Liver (tissue), 9 donors: Measurements from ENCODE around the gene ANKRD10. TPM values are rescaled to one million over a fixed set of nuclear protein-coding genes. Genes with fewer than 3 reads are reported as not detected.
"Not testable (repeated sequence)": the region's sequence is repeated elsewhere in the genome, so short reads cannot be mapped to it uniquely, and the experiment has no call there.

ENCODE experiments used
- DNase-seq: peaks from one replicate; pipeline ENCODE4 v3.0.0-alpha.2; 2017; ENCODE audit warnings: low spot score
- H3K27ac ChIP-seq, 2 donors: one replicate each; pipeline ENCODE4 v1.7.0; 2013; ENCODE audit warnings: inconsistent platforms in 2 of 2, low read length in 2 of 2, control low read depth in 1 of 2, low read depth in 1 of 2, mild to moderate bottlenecking in 1 of 2
- H3K27me3 ChIP-seq, 4 donors: one replicate each; pipeline versions ENCODE4 v1.6.1 to v1.7.0; 2013; ENCODE audit warnings: low read length in 3 of 4, inconsistent platforms in 1 of 4, mild to moderate bottlenecking in 1 of 4, moderate library complexity in 1 of 4; ENCODE audit not compliant: control insufficient read depth in 4 of 4, insufficient read depth in 4 of 4
- H3K36me3 ChIP-seq, 4 donors: one replicate each; pipeline versions ENCODE4 v1.6.1 to v1.7.0; 2013; ENCODE audit warnings: low read length in 3 of 4, mild to moderate bottlenecking in 3 of 4, low read depth in 1 of 4, moderate library complexity in 1 of 4; ENCODE audit not compliant: control insufficient read depth in 4 of 4, insufficient read depth in 3 of 4
- H3K4me1 ChIP-seq, 4 donors: one replicate each; pipeline versions ENCODE4 v1.6.1 to v1.7.0; 2013; ENCODE audit warnings: low read length in 3 of 4, mild to moderate bottlenecking in 3 of 4, moderate library complexity in 1 of 4; ENCODE audit not compliant: control insufficient read depth in 4 of 4, insufficient read depth in 4 of 4
- H3K4me3 ChIP-seq, 3 donors: one replicate each; pipeline versions ENCODE4 v1.6.1 to v1.7.0; 2013; ENCODE audit warnings: low read length in 3 of 3, control low read depth in 1 of 3, low read depth in 1 of 3, mild to moderate bottlenecking in 1 of 3
- H3K9ac ChIP-seq, 2 donors: one replicate each; pipeline ENCODE4 v1.7.0; 2013; ENCODE audit warnings: low read length in 2 of 2, mild to moderate bottlenecking in 2 of 2, moderate library complexity in 2 of 2, control low read depth in 1 of 2, low read depth in 1 of 2
- H3K9me3 ChIP-seq, 4 donors: one replicate each; pipeline versions ENCODE4 v1.6.1 to v1.7.0; 2013; ENCODE audit warnings: low read length in 3 of 4; ENCODE audit not compliant: control insufficient read depth in 4 of 4
- EGR1 ChIP-seq, 2 donors: IDR thresholded peaks; 2 replicates each; pipeline ENCODE4 v1.6.1; 2016 to 2018; ENCODE audit warnings: antibody characterized with exemption in 2 of 2, low read depth in 2 of 2
- GABPA ChIP-seq, 2 donors: IDR thresholded peaks in 1 of 2; conservative IDR thresholded peaks in 1 of 2; 2 replicates each; pipeline ENCODE4 v1.6.1; 2016; ENCODE audit warnings: antibody characterized with exemption in 2 of 2, mild to moderate bottlenecking in 1 of 2, moderate library complexity in 1 of 2
- HNF4A ChIP-seq, 2 donors: conservative IDR thresholded peaks; 2 replicates each; pipeline ENCODE4 v1.6.1; 2016; ENCODE audit warnings: antibody characterized with exemption in 2 of 2, mild to moderate bottlenecking in 2 of 2
- HNF4G ChIP-seq: IDR thresholded peaks from 2 replicates; pipeline ENCODE4 v1.6.1; 2016; ENCODE audit warnings: antibody characterized with exemption
- JUND ChIP-seq, 2 donors: IDR thresholded peaks; 2 replicates each; pipeline ENCODE4 v1.6.1; 2016; ENCODE audit warnings: antibody characterized with exemption in 2 of 2
- RAD21 ChIP-seq, 2 donors: IDR thresholded peaks; 2 replicates each; pipeline ENCODE4 v1.6.1; 2016; ENCODE audit warnings: antibody characterized with exemption in 2 of 2, mild to moderate bottlenecking in 2 of 2
- SP1 ChIP-seq: IDR thresholded peaks from 2 replicates; pipeline ENCODE4 v1.6.1; 2018; ENCODE audit warnings: antibody characterized with exemption, mild to moderate bottlenecking
- WGBS: extraction: QIAGEN DNeasy Blood & Tissue Kit; methylation state at CpG from one replicate; pipeline ENCODE4 v1.1.7; 2013; 5-methylcytosine and 5-hydroxymethylcytosine counted together
- polyA plus RNA-seq, 2 donors: library from polyadenylated mRNA; stranded (reverse) in 1 of 2; unstranded in 1 of 2; fragments of 200-250 nt in 1 of 2; fragments of >200 nt in 1 of 2; fragmentation: Nextera tagmentation in 1 of 2; extraction: Ambion mirVana in 1 of 2; gene quantifications; one replicate each; pipeline versions ENCODE4 v1.2.1 to v1.2.3, GENCODE V29; 2013 to 2015
- total RNA-seq, 2 donors: library from RNA; depleted of rRNA; stranded (reverse); fragments of >200 nt; gene quantifications; one replicate each; pipeline ENCODE4 v1.2.3, GENCODE V29; 2014
- TF ChIP-seq, protein P1 (sequence below): fragments of 150-350 bp; IDR thresholded peaks from 2 replicates; pipeline ENCODE4 v1.5.1; 2017; ENCODE audit warnings: improper control_type of control experiment, low read depth, low read length; ENCODE audit not compliant: missing input control
- TF ChIP-seq, protein P2 (sequence below): IDR thresholded peaks from 2 replicates; pipeline ENCODE4 v1.6.1; 2016; ENCODE audit warnings: antibody characterized with exemption
- TF ChIP-seq, protein P3 (sequence below): IDR thresholded peaks from 2 replicates; pipeline ENCODE4 v1.6.1; 2016; ENCODE audit warnings: antibody characterized with exemption
- donor health status: healthy.
- donor health status: healthy.
- donor health status: healthy.
- donor health status: healthy.
- donor health status: healthy.

Gene ANKRD10
- total and polyA plus RNA-seq, 4 donors, result 18.8 to 74.1 (median 52.9) TPM

DNA sequence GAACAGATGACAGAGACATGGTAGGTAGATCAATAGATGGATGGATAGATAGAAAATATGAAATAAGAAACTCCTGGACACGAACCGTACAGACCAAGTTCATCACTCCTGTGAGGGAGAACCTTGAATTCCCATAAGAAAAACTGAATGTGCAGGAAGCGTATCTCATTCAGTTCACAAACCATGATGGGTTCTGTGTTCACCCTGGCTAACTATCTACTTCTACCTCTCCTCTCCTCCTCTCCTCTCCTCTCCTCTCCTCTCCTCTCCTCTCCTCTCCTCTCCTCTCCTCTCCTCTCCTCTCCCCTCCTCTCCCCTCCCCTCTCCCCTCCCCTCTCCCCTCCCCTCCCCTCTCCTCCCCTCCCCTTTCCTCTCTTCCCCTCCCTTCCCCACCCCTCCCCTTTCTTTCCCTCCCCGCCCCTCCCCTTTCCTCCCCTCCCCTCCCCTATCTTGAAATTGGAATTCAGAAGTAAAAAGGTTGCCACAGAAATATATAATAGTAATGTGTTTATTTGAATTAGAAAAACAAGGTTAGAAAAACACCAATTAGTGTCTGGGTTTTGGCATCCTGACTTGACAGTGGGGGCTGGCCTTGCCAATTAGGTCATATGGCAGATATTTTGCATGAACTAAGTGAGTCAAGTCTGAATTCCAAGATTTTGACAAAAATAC lies 75.9 kb downstream of the ANKRD10 start:
- H3K9ac ChIP-seq, result no peak overlapping the region
- H3K4me3 ChIP-seq, result no peak overlapping the region
- 94% methylated on average over 3 of the region's 4 CpGs for WGBS
- H3K9me3 ChIP-seq, result no peaks in the 10 kb centered on the region
- no peaks in the 10 kb centered on the region for H3K36me3 ChIP-seq
- H3K27ac ChIP-seq, result no peak overlapping the region
- peaks cover 1 to 12% (median 12%) of the 10 kb centered on the region in 4 donors for H3K4me1 ChIP-seq
- TF ChIP-seq RAD21 (IDR thresholded peaks at IDR 0.05), result no peak
- TF ChIP-seq HNF4G, result no peak
- TF ChIP-seq, protein P1, sequence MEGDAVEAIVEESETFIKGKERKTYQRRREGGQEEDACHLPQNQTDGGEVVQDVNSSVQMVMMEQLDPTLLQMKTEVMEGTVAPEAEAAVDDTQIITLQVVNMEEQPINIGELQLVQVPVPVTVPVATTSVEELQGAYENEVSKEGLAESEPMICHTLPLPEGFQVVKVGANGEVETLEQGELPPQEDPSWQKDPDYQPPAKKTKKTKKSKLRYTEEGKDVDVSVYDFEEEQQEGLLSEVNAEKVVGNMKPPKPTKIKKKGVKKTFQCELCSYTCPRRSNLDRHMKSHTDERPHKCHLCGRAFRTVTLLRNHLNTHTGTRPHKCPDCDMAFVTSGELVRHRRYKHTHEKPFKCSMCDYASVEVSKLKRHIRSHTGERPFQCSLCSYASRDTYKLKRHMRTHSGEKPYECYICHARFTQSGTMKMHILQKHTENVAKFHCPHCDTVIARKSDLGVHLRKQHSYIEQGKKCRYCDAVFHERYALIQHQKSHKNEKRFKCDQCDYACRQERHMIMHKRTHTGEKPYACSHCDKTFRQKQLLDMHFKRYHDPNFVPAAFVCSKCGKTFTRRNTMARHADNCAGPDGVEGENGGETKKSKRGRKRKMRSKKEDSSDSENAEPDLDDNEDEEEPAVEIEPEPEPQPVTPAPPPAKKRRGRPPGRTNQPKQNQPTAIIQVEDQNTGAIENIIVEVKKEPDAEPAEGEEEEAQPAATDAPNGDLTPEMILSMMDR, result no peak
- H3K27me3 ChIP-seq, result no peaks in the 10 kb centered on the region
- DNase-seq, result no peak

DNA sequence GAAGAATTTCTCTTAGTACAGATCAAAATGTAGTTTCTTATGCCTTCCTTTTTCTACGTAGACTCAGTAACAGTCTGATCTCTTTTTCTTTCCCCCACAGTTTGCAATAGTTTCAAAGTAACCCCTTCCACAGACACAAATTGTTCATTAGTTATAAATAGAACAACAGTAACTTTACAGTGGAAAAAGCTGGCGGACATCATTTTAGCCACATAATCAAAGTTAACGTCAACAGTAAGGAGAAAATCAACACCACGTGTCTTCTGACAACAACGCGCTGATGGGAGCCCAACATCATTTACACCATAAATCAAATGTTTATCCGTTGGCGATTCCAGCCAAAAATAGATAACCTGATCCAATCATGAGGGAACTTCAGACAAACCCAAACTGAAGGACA lies 76.8 kb downstream of the ANKRD10 start:
- Histone ChIP-seq H3K4me3 (no peak overlapping the region), H3K27me3 (no peaks in the 10 kb centered on the region), H3K27ac (no peak overlapping the region), H3K9me3 (no peaks in the 10 kb centered on the region), H3K4me1 (peaks cover 1 to 12% (median 12%) of the 10 kb centered on the region in 4 donors), H3K36me3 (no peaks in the 10 kb centered on the region), H3K9ac (no peak overlapping the region)
- 93% methylated on average over 8 of the region's 8 CpGs for WGBS
- TF ChIP-seq SP1 (no peak), JUND (IDR thresholded peaks at IDR 0.05) (no peak), HNF4G (no peak), HNF4A (conservative IDR thresholded peaks at IDR 0.05) (no peak), GABPA (IDR thresholded peaks at IDR 0.05 in 1 of 2, conservative IDR thresholded peaks at IDR 0.05 in 1 of 2) (no peak), EGR1 (IDR thresholded peaks at IDR 0.05; ENCODE audit: low read depth in 2 of 2) (no peak)
- TF ChIP-seq, protein P2, sequence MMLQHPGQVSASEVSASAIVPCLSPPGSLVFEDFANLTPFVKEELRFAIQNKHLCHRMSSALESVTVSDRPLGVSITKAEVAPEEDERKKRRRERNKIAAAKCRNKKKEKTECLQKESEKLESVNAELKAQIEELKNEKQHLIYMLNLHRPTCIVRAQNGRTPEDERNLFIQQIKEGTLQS, result no peak
- no peak for DNase-seq

DNA sequence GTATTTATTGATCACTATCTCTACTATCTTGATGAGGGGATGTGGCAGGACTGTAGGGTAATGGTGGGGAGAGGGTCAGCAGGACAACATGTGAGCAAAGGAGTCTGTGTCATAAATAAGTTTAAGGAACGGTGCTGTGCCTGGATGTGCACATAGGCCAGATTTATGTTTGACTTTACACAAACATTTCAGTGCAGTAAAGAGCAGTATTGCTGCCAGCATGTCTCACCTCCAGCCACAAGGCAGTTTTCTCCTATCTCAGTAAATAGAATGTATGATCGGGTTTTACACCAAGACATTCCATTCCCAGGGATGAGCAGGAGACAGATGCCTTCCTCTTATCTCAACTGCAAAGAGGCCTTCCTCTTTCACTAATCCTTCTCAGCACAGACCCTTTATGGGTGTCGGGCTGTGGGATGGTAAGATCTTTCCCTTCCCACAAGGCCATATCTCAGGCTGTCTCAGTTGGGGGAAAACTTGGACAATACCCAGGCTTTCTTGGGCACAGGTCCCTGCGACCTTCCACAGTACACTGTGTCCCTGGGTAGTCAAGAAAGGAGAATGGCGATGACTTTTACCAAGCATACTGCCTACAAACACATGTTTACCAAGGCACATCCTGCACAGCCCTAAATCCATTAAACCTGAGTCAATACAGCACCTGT lies 77.3 kb downstream of the ANKRD10 start:
- DNase-seq, H3K9me3 ChIP-seq, H3K9ac ChIP-seq, H3K27me3 ChIP-seq, H3K27ac ChIP-seq, H3K36me3 ChIP-seq, H3K4me3 ChIP-seq: not testable (repeated sequence)
- peaks cover 1 to 12% (median 12%) of the 10 kb centered on the region in 4 donors for H3K4me1 ChIP-seq
- 67% methylated on average over 5 of the region's 5 CpGs for WGBS

DNA sequence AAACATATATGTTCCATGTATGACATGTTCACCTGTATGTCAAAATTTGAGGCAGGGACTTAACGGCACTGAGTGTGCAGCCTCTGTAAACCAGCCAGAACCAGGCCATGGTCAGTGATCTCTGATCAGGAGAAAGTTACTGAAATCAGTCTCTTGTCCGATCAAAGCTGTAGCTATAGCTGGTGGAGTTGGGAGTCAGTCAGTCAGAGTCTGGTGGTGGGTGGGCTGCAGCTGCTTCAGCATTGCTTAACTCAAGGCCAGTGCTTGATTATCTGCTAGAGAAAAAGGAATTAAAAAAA lies 78.3 kb downstream of the ANKRD10 start:
- no peak for DNase-seq
- 21% methylated on average over 2 of the region's 2 CpGs for WGBS

More for the DNA sequence above, 78.3 kb downstream of the ANKRD10 start:
- no peak for TF ChIP-seq RAD21 (IDR thresholded peaks at IDR 0.05)
- no peak for TF ChIP-seq SP1
- TF ChIP-seq, protein P3, sequence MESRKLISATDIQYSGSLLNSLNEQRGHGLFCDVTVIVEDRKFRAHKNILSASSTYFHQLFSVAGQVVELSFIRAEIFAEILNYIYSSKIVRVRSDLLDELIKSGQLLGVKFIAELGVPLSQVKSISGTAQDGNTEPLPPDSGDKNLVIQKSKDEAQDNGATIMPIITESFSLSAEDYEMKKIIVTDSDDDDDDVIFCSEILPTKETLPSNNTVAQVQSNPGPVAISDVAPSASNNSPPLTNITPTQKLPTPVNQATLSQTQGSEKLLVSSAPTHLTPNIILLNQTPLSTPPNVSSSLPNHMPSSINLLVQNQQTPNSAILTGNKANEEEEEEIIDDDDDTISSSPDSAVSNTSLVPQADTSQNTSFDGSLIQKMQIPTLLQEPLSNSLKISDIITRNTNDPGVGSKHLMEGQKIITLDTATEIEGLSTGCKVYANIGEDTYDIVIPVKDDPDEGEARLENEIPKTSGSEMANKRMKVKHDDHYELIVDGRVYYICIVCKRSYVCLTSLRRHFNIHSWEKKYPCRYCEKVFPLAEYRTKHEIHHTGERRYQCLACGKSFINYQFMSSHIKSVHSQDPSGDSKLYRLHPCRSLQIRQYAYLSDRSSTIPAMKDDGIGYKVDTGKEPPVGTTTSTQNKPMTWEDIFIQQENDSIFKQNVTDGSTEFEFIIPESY, result no peak
- TF ChIP-seq EGR1 (IDR thresholded peaks at IDR 0.05; ENCODE audit: low read depth in 2 of 2), result no peak
- TF ChIP-seq, protein P1, result no peak
- TF ChIP-seq GABPA (IDR thresholded peaks at IDR 0.05 in 1 of 2, conservative IDR thresholded peaks at IDR 0.05 in 1 of 2), result no peak
- TF ChIP-seq, protein P2, result no peak
- TF ChIP-seq HNF4G, result no peak
- no peak for TF ChIP-seq JUND (IDR thresholded peaks at IDR 0.05)
- H3K9me3 ChIP-seq, result no peaks in the 10 kb centered on the region
- H3K9ac ChIP-seq, result no peak overlapping the region
- peaks cover 1 to 12% (median 12%) of the 10 kb centered on the region in 4 donors for H3K4me1 ChIP-seq
- no peaks in the 10 kb centered on the region for H3K27me3 ChIP-seq
- no peak overlapping the region for H3K27ac ChIP-seq
- no peak overlapping the region for H3K4me3 ChIP-seq
- no peaks in the 10 kb centered on the region for H3K36me3 ChIP-seq
